Natural killer cell (primary cell): ENCODE measurements around the gene NEAT1. TPM values are rescaled to one million over a fixed set of nuclear protein-coding genes. Genes with fewer than 3 reads are reported as not detected.

Experiments used
- ATAC-seq, 3 donors: fragments of 150-1000 bp in 2 of 3; fragments of 200-7000 bp in 1 of 3; cut with Tn5 transposase; 1 replicate in 1 of 3; 2 replicates in 2 of 3; pipeline ENCODE4 v1.10.0; 2021; ENCODE audit warnings: mild to moderate bottlenecking in 2 of 3, moderate library complexity in 2 of 3
- DNase-seq, 2 donors: peaks; one replicate each; pipeline versions ENCODE4 v3.0.0 to v3.0.0-alpha.2; 2013 to 2021; ENCODE audit warnings: mixed read lengths in 1 of 2
- H3K27ac ChIP-seq: one replicate; pipeline ENCODE4 v1.5.1; 2013; ENCODE audit warnings: mild to moderate bottlenecking, low read length
- H3K27me3 ChIP-seq: one replicate; pipeline ENCODE4 v1.6.1; 2013; ENCODE audit warnings: low read length; ENCODE audit not compliant: control insufficient read depth, insufficient read depth
- H3K36me3 ChIP-seq: one replicate; pipeline ENCODE4 v1.6.1; 2013; ENCODE audit warnings: low read length; ENCODE audit not compliant: control insufficient read depth, insufficient read depth
- H3K4me1 ChIP-seq: one replicate; pipeline ENCODE4 v1.6.1; 2013; ENCODE audit warnings: low read length; ENCODE audit not compliant: control insufficient read depth, insufficient read depth
- H3K4me3 ChIP-seq: one replicate; pipeline ENCODE4 v1.5.1; 2013; ENCODE audit warnings: low read length
- H3K9me3 ChIP-seq: one replicate; pipeline ENCODE4 v1.6.1; 2013; ENCODE audit warnings: low read length; ENCODE audit not compliant: control insufficient read depth, insufficient read depth
- H3K27ac Mint-ChIP-seq, 2 donors: one replicate each; pipeline ENCODE4 v1.8.0; 2022; ENCODE audit warnings: mild to moderate bottlenecking in 2 of 2, mixed read lengths in 2 of 2, moderate library complexity in 1 of 2
- H3K27me3 Mint-ChIP-seq, 2 donors: one replicate each; pipeline ENCODE4 v1.8.0; 2022; ENCODE audit warnings: low read depth in 2 of 2, mixed read lengths in 2 of 2
- H3K36me3 Mint-ChIP-seq: one replicate; pipeline ENCODE4 v1.8.0; 2022; ENCODE audit warnings: mixed read lengths
- H3K4me1 Mint-ChIP-seq, 2 donors: one replicate each; pipeline ENCODE4 v1.8.0; 2022; ENCODE audit warnings: mixed read lengths in 2 of 2
- H3K4me3 Mint-ChIP-seq: one replicate; pipeline ENCODE4 v1.8.0; 2022; ENCODE audit warnings: mild to moderate bottlenecking, moderate library complexity, mixed read lengths
- H3K9me3 Mint-ChIP-seq, 2 donors: one replicate each; pipeline ENCODE4 v1.8.0; 2022; ENCODE audit warnings: mixed read lengths in 2 of 2
- WGBS: methylation state at CpG from one replicate; pipeline ENCODE4 v1.1.7; 2013; ENCODE audit warnings: missing lambda C conversion rate; ENCODE audit not compliant: insufficient coverage; 5-methylcytosine and 5-hydroxymethylcytosine counted together
- intact Hi-C: fragments of 100-400 bp; cut with micrococcal nuclease; formaldehyde crosslinking; loops from one replicate; pipeline ENCODE4 v1.14.2; 2022
- total RNA-seq, 4 donors: library from RNA; stranded (reverse); fragments of 120-200 nt in 1 of 4; gene quantifications; one replicate each; pipeline versions ENCODE4 v1.2.3 to v1.2.4, GENCODE V29; 2013 to 2022
- TF ChIP-seq, protein P1 (sequence below): fragments of 200-600 bp; IDR thresholded peaks from one replicate; pipeline ENCODE4 v1.8.0; 2022; ENCODE audit warnings: antibody characterized with exemption

Gene NEAT1
- total RNA-seq, 3 donors from 2014 or later (not counting 1 experiment from before 2014, with no cell fraction given): 1,031 to 1,768 (median 1,493) TPM

DNA sequence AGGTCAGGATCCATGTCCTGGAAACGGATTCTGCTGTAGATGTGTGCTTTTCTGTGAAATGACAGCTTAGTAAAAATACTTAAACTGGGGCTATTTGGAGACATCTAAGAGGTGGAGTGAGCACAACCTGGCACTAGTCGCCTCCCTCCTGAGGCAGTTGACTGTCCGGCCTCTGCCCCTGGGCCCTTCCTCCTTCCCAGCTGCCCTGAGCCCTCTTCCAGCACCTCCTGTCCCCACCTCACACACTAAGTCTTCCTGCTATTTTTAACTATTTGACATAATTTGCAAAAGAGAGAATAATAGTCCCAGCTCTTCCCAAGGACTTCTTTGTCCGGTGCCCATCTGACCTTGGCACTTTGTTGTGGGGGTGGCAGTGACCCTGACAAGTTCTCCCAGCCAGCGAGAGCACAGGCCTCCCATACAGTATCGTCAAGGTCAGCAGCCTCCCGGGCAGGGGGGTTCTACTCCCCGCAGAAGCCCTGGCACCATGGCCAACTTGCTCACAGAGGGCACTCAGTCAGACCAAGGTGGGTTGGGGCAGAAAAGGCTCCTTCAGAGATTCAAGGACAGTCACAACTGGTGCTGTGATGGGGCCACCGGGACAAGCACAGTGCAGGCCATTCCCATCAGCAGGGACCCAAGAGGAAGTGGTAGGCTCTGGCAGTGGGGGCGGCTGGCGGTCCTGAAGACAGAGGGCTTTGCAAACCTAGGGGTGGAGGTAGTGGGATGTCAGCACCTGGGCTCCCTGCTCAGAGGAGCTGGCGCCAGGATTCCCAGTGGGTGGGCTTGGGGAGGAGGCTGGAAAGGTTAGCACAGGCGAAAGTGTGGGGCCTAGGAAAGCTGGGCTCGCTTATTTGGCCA lies 5.5 kb upstream of the NEAT1 start:
- no peaks in the 10 kb centered on the region for H3K27me3 ChIP-seq
- H3K36me3 ChIP-seq: peaks cover 13% of the 10 kb centered on the region
- TF ChIP-seq, protein P1, sequence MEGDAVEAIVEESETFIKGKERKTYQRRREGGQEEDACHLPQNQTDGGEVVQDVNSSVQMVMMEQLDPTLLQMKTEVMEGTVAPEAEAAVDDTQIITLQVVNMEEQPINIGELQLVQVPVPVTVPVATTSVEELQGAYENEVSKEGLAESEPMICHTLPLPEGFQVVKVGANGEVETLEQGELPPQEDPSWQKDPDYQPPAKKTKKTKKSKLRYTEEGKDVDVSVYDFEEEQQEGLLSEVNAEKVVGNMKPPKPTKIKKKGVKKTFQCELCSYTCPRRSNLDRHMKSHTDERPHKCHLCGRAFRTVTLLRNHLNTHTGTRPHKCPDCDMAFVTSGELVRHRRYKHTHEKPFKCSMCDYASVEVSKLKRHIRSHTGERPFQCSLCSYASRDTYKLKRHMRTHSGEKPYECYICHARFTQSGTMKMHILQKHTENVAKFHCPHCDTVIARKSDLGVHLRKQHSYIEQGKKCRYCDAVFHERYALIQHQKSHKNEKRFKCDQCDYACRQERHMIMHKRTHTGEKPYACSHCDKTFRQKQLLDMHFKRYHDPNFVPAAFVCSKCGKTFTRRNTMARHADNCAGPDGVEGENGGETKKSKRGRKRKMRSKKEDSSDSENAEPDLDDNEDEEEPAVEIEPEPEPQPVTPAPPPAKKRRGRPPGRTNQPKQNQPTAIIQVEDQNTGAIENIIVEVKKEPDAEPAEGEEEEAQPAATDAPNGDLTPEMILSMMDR: no peak
- ATAC-seq: no peak
- H3K27ac Mint-ChIP-seq: peak overlapping the region; percentile 98 to 100
- peak in 1 of 2 donors; percentile 56 for DNase-seq
- intact Hi-C loops: loop anchor here (1.0 to 5.0 kb wide), 6 partner anchors 16 to 155 kb away; partner anchors contain the start of genes FAM89B, SLC25A45 and ZNRD2
- H3K27me3 Mint-ChIP-seq: no peaks in the 10 kb centered on the region
- H3K4me1 ChIP-seq: peaks cover 66% of the 10 kb centered on the region
- peak overlapping the region; percentile 35 for H3K4me3 ChIP-seq
- H3K4me1 Mint-ChIP-seq: peaks cover 57 to 64% of the 10 kb centered on the region in 2 donors
- H3K9me3 ChIP-seq: no peaks in the 10 kb centered on the region
- H3K36me3 Mint-ChIP-seq: no peaks in the 10 kb centered on the region
- peak overlapping the region; percentile 100 for H3K27ac ChIP-seq
- peak overlapping the region; percentile 92 for H3K4me3 Mint-ChIP-seq
- H3K9me3 Mint-ChIP-seq: no peaks in the 10 kb centered on the region
- 11% methylated on average over 14 of the region's 14 CpGs for WGBS

DNA sequence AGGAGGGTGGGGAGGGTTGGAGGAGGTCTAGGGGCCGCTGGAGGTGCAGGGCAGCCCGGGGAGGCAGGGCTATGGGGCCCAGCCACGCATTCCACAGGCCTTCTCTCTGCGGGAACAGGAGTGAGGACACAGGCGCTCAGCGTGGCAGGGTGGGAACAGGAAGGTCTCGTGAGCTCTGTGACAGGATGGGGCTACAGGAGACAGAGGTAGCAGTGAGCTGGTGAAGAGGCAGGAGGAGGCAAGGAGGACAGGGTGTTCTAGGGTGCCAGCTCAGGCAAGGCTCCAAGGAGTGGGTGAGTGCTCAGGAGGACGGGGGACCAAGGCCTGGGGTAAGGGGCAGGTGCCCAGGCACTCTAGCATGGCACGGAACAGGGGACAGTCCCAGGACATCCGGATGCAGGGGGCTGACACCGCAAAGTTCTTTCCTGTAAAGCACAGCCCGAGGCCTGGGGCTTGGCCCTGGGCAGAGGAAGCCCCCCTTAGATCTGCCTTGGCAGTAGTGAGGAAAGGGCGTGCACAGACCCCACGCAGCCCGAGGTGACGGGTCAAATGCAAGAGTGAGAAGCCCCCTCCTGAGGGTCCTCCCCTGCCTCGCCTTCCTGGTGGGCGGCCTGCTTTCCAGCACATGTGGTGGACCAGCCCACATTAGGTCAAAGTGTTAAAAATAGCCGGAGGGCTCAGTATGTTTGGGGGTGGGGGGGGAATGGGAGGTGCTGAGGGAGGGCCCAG lies 4.7 kb upstream of the NEAT1 start:
- H3K27me3 ChIP-seq: no peaks in the 10 kb centered on the region
- H3K4me1 Mint-ChIP-seq: peaks cover 63 to 72% of the 10 kb centered on the region in 2 donors
- DNase-seq (peak; percentile 44 to 72), ATAC-seq (no peak)
- peak overlapping the region; percentile 98 to 100 for H3K27ac Mint-ChIP-seq
- peaks cover 66% of the 10 kb centered on the region for H3K4me1 ChIP-seq
- H3K9me3 Mint-ChIP-seq: no peaks in the 10 kb centered on the region
- peaks cover 8% of the 10 kb centered on the region for H3K36me3 ChIP-seq
- H3K27ac ChIP-seq: peak overlapping the region; percentile 100
- peak overlapping the region; percentile 92 for H3K4me3 Mint-ChIP-seq
- under 1% methylated on average over 19 of the region's 19 CpGs for WGBS
- H3K36me3 Mint-ChIP-seq: no peaks in the 10 kb centered on the region
- peaks cover 0 to 4% of the 10 kb centered on the region in 2 donors for H3K27me3 Mint-ChIP-seq
- intact Hi-C loops: loop anchor here (1.0 to 5.0 kb wide), 3 partner anchors 8 to 154 kb away; partner anchors contain the start of genes FAM89B and ZNRD2
- peak overlapping the region; percentile 35 for H3K4me3 ChIP-seq
- no peaks in the 10 kb centered on the region for H3K9me3 ChIP-seq
- TF ChIP-seq, protein P1: no peak

DNA sequence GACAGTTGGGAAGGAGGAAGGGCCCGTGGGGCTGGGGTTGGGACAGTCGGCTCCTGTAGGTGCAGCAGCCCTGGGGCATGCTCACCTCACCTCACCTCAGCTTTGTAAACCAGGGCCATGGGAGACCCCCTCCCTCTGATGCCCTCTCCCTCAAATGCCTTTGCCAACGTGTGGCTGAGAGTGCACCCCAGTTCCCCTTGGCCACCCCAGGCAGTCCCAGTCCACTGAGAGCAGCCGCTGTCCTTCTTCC lies 4.2 kb upstream of the NEAT1 start:
- ATAC-seq (no peak), DNase-seq (no peak)
- WGBS: 3% methylated on average over 3 of the region's 4 CpGs
- Histone ChIP-seq H3K27me3 (no peaks in the 10 kb centered on the region), H3K36me3 (peaks cover 8% of the 10 kb centered on the region), H3K4me1 (peaks cover 69% of the 10 kb centered on the region), H3K27ac (peak overlapping the region; percentile 100), H3K4me3 (peak overlapping the region; percentile 26), H3K9me3 (no peaks in the 10 kb centered on the region)
- H3K9me3 Mint-ChIP-seq: no peaks in the 10 kb centered on the region
- intact Hi-C loops: loop anchor here (1.0 to 5.0 kb wide), 3 partner anchors 8 to 154 kb away; partner anchors contain the start of genes FAM89B and ZNRD2
- H3K4me1 Mint-ChIP-seq: peaks cover 66 to 77% of the 10 kb centered on the region in 2 donors
- H3K27me3 Mint-ChIP-seq: peaks cover 0 to 5% of the 10 kb centered on the region in 2 donors
- peak overlapping the region; percentile 88 for H3K4me3 Mint-ChIP-seq
- no peaks in the 10 kb centered on the region for H3K36me3 Mint-ChIP-seq
- peak overlapping the region; percentile 98 to 100 for H3K27ac Mint-ChIP-seq
- TF ChIP-seq, protein P1: no peak
